HG03095 (cell line): ENCODE data around the gene OR1M1.
"Not testable (repeated sequence)": the region's sequence is repeated elsewhere in the genome, so short reads cannot be mapped to it uniquely, and the experiment has no call there.

Source experiments
- ATAC-seq: cut with Tn5 transposase; IDR thresholded peaks from one replicate; pipeline ENCODE4 v1.9.1; 2021; ENCODE audit warnings: moderate library complexity; ENCODE audit not compliant: unreplicated experiment

The OR1M1 gene, protein sequence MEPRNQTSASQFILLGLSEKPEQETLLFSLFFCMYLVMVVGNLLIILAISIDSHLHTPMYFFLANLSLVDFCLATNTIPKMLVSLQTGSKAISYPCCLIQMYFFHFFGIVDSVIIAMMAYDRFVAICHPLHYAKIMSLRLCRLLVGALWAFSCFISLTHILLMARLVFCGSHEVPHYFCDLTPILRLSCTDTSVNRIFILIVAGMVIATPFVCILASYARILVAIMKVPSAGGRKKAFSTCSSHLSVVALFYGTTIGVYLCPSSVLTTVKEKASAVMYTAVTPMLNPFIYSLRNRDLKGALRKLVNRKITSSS

DNA sequence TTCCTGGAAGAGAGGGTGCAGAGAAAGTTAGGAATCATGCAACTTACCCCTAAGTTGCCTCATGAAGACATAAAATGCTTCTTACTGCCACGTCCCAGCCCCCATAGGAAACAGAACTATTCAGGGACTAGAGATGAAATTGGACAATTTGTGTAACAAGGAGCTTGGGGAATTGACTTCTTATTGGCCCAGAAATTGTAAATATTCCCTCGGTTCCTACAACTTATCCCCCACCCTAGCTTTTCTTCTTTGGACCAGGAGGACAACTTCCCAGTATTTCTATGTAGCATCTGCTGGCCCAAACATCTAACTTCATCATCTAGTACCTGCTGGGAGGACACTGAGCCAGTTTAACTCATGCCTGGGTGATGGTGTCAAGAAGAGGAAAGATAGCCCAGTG is at the start of gene OR1M1:
OR1M1 (plus strand) TSS at position 301 of the 400 bp plus-strand sequence. CDS start 6,184 bp downstream, outside the sequence.
- ATAC-seq = no peak

DNA sequence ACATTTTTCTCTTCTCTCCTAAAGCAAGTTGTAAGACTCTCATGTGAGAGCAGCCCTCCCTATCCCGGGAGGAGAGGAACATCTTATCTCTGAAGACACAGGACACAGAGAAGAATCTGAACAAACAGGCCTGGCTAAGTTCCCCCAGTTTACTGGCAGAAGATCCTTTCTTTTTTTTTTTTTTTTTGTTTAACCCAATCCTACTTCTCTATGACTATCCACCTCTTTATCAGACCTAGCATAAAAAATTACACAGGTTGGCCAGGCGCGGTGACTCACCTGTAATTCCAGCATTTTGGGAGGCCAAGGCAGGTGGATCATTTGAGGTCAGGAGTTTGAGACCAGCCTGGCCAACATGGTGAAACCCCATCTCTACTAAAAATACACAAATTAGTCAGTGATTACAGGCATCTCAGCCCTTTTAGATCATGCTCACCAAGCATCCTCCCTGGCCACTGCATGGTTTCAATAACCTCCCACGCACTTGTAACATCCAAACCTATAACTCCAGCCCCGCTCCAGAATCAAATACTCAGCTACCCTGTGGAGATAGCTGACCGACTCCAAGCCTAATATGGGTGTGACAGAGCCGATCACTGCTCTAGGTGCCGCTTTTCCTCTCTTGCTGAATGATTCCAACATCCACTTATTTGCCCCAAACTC is 49.3 kb upstream of the OR1M1 start:
- ATAC-seq = no peak

GRCh38 chr19:9039728-9040127 is 47.1 kb upstream of the OR1M1 start:
- ATAC-seq = no peak

GRCh38 chr19:9040131-9040530 is 46.7 kb upstream of the OR1M1 start:
- ATAC-seq = no peak

GRCh38 chr19:9041023-9041422 is 45.8 kb upstream of the OR1M1 start:
- no peak for ATAC-seq

- no peak for ATAC-seq
Measured at GRCh38 chr19:9043524-9043923, 43.3 kb upstream of the OR1M1 start.

DNA sequence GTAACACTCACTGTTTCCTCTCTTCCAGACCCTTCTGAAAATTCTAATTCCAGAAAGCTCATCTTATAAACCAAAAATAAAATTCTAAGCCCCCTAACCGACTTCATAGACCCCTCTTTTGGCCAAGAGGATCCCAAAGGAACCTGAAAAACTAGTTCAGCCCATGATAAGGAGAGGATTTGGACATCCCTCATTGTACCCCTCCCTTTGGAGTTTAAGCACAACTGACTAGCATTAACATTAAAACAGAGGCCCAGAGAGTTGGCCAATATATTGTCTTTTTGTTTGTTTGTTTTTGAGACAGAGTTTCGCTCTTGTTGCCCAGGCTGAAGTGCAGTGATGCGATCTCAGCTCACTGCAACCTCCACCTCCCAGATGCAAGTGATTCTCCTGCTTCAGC is 42.4 kb upstream of the OR1M1 start:
- no peak for ATAC-seq

- ATAC-seq = no peak
Measured at GRCh38 chr19:9046694-9047093, 40.2 kb upstream of the OR1M1 start.

DNA sequence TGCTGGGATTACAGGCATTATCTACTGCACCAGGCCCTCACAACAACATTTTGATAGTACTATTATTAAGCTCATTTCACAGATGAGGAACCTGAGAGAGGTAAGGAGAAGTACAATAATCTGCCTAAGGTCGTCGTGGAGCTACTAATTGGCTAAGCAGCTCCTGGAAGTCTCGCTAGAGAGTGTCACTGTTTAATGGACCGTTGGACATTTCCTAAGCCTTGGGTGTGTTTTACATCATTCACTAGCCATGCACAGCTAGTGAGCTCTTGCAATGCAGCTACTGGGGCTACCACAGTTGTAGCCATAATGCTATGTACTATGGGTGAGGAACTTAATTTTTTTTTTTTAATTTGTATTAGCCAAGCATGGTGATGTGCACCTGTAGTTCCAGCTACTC is 34.0 kb upstream of the OR1M1 start:
- ATAC-seq = no peak

DNA sequence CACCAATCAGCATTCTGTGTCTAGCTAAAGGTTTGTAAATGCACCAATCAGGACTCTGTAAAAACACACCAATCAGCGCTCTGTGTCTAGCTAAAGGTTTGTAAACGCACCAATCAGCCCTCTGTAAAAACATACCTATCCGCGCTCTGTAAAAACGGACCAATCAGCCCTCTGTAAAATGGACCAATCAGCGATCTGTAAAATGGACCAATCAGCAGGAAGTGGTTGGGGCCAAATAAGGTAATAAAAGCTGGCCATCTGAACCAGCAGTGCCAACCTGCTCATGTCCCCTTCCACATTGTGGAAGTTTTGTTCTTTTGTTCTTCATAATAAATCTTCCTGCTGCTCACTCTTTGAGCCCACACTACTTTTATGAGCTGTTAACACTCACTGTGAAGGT is 33.2 kb upstream of the OR1M1 start:
- not testable (repeated sequence) for ATAC-seq

GRCh38 chr19:9054207-9054606 is 32.7 kb upstream of the OR1M1 start:
- no peak for ATAC-seq

- no peak for ATAC-seq
Measured at GRCh38 chr19:9054765-9055164, 32.1 kb upstream of the OR1M1 start.

DNA sequence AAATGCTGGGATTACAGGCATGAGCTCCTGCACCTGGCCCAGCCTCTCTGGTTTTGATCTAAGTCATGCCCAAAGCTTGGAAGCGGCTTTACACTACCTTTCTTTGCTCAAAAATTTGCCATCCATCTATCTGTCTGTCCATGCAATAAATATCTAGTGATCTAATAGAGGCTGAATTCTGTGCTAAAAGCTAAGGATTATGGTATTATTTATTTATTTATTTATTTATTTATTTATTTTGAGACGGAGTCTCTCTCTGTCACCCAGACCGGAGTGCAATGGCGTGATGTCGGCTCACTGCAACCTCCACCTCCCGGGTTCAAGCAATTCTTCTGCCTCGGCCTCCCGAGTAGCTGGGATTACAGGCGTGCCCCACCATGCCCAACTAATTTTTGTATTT is 30.7 kb upstream of the OR1M1 start:
- not testable (repeated sequence) for ATAC-seq

DNA sequence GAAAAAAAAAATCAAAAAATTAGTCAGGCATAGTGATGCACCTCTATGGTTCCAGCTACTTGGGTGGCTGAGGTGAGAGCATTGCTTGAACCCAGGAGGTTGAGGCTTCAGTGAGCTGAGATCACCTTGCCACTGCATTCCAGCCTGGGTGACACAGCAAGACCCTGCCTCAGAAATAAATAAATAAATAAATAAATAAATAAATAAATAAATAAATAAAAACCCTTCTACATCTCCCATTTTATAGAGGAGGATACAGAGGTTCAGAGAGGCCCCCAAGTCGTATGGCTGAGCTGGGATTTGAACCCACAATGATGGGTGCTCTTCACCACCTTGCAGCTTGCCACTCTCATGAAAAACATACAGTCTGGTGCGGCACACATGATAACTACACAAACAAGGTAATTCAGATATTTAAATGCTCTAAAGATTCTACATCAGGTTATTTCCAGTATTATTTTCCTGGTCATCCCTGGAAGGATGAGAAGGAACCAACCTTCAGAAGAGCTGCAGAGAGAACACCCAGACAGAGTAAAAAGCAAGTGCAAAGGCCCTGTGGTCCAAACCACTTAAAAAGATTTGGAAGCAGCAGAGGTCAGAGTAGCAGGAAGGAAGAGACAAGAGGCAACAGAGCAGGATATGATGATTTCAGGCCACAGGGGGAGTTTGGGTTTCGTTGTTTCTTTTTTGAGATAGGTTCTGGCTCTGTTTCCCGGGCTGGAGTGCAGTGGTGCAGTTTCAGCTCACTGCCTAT is 29.2 kb upstream of the OR1M1 start:
- ATAC-seq = no peak

- ATAC-seq = no peak
Measured at GRCh38 chr19:9058905-9059667, 27.8 kb upstream of the OR1M1 start.

GRCh38 chr19:9060564-9061340 is 26.1 kb upstream of the OR1M1 start:
- ATAC-seq = no peak

DNA sequence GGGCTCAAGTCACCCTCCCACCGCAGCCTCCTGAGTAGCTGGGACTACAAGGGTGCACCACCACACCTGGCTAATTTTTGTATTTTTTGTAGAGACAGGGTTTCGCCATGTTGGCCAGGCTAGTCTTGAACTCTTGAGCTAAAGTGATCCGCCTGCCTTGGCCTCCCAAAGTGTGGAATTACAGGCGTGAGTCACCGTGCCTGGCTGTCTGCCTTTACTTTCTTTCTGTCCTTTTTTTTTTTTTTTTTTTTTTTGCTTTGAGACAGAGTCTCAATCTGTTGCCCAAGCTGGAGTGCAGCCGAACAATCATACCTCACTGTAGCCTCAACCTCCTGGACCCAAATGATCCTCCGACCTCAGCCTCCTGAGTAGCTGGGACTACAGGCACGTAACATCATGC is 25.0 kb upstream of the OR1M1 start:
- ATAC-seq = no peak

- ATAC-seq = no peak
Measured at GRCh38 chr19:9065457-9066014, 21.3 kb upstream of the OR1M1 start.

- ATAC-seq = no peak
Measured at GRCh38 chr19:9070066-9070465, 16.8 kb upstream of the OR1M1 start.

GRCh38 chr19:9071720-9072119 is 15.1 kb upstream of the OR1M1 start:
- not testable (repeated sequence) for ATAC-seq
